HUES6 (cell line): ENCODE measurements around the gene MBIP.

Experiments used
- H3K27ac ChIP-seq: 2 replicates; pipeline ENCODE4 v1.7.0; 2013; ENCODE audit warnings: low read depth, mild to moderate bottlenecking, low read length, inconsistent platforms
- H3K27me3 ChIP-seq: 2 replicates; pipeline ENCODE4 v1.6.1; 2013; ENCODE audit warnings: low read length; ENCODE audit not compliant: control insufficient read depth, insufficient read depth
- H3K36me3 ChIP-seq: 2 replicates; pipeline ENCODE4 v1.6.1; 2013; ENCODE audit warnings: low read length; ENCODE audit not compliant: control insufficient read depth, insufficient read depth
- H3K4me1 ChIP-seq: 2 replicates; pipeline ENCODE4 v1.6.1; 2013; ENCODE audit warnings: low read length; ENCODE audit not compliant: control insufficient read depth, insufficient read depth
- H3K4me3 ChIP-seq: 2 replicates; pipeline ENCODE4 v1.5.1; 2013; ENCODE audit warnings: low read depth, low read length
- H3K9ac ChIP-seq: one replicate; pipeline ENCODE4 v1.6.1; 2013; ENCODE audit warnings: mild to moderate bottlenecking, low read length
- H3K9me3 ChIP-seq: 2 replicates; pipeline ENCODE4 v1.6.1; 2013; ENCODE audit warnings: low read depth, low read length; ENCODE audit not compliant: control insufficient read depth, insufficient read depth

Gene MBIP

DNA sequence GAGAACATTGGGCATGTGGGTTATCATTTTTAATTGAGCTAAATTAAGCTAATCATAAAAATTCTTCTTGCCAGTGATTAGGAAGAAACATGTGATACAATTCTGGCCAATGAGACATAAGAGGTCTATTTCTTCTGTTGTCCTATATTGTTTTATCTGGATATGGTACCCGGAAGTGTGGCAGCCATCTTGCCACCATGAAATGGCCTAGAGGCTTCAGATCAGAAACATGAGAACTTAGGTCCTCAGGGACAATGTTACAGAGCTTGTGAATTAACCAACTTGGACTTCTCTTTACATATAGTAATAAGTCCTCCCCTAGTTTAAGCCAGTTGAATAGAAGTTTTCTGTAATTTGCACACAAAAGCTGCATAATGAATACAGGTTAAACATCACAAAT, 30.5 kb downstream of the MBIP start:
- Histone ChIP-seq H3K36me3 (no peaks in the 10 kb centered on the region), H3K9ac (no peak overlapping the region), H3K4me3 (no peak overlapping the region), H3K27me3 (no peaks in the 10 kb centered on the region), H3K4me1 (0 out of 2 replicates have a peak, but pooled peaks cover under 1% of the 10 kb centered on the region), H3K27ac (no peak overlapping the region), H3K9me3 (no peaks in the 10 kb centered on the region)

GRCh38 chr14:36288496-36288895, 31.9 kb downstream of the MBIP start:
- no peaks in the 10 kb centered on the region for H3K36me3 ChIP-seq
- H3K9me3 ChIP-seq: no peaks in the 10 kb centered on the region
- H3K9ac ChIP-seq: no peak overlapping the region
- no peak overlapping the region for H3K4me3 ChIP-seq
- 0 out of 2 replicates have a peak, but pooled peaks cover 8% of the 10 kb centered on the region for H3K4me1 ChIP-seq
- no peaks in the 10 kb centered on the region for H3K27me3 ChIP-seq
- no peak overlapping the region for H3K27ac ChIP-seq

DNA sequence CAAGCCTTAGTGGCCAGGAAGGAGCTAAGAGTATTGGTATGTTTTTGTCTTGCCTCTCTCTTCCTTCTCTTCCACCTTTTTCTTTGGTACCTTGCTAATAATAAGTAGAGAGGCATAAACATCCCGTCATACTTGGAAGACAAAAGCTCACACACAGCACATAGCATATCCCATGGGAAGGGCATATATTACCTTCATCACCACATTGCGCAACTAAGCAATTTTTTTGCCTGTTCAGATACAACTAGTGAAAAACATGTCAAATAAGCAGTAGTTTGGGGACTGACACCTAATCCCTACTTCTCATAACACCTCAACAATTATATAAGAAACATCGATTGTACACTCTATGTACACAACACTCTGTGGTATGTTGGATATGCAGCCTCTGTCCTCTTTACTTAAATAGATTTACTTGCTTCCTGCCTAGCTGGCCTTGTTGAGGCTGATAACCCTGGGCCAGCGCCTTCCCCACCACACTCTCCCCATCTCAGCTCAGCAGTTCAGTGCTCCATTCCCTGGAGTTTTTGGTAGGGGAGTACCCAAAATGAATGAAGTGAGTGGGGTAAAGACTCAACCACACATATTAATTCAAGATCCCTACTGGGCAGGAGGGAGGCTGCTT, 35.4 kb downstream of the MBIP start:
- no peaks in the 10 kb centered on the region for H3K27me3 ChIP-seq
- H3K9me3 ChIP-seq: no peaks in the 10 kb centered on the region

GRCh38 chr14:36281309-36281708, 39.1 kb downstream of the MBIP start:
- H3K27me3 ChIP-seq: no peaks in the 10 kb centered on the region
- H3K36me3 ChIP-seq: no peaks in the 10 kb centered on the region
- H3K4me3 ChIP-seq: no peak overlapping the region
- H3K27ac ChIP-seq: no peak overlapping the region
- H3K9me3 ChIP-seq: no peaks in the 10 kb centered on the region
- peaks cover 31% of the 10 kb centered on the region for H3K4me1 ChIP-seq
- no peak overlapping the region for H3K9ac ChIP-seq

More for the DNA sequence above, 35.4 kb downstream of the MBIP start:
- Histone ChIP-seq H3K27ac (no peak overlapping the region), H3K9ac (no peak overlapping the region), H3K4me1 (peaks cover 20% of the 10 kb centered on the region), H3K36me3 (no peaks in the 10 kb centered on the region), H3K4me3 (no peak overlapping the region)

GRCh38 chr14:36279306-36280190, 40.9 kb downstream of the MBIP start:
- Histone ChIP-seq H3K9ac (no peak overlapping the region), H3K36me3 (no peaks in the 10 kb centered on the region), H3K4me1 (peaks cover 27% of the 10 kb centered on the region), H3K4me3 (no peak overlapping the region), H3K27ac (peak overlapping the region; percentile 2; the same call in 1 of the 2 replicates), H3K9me3 (no peaks in the 10 kb centered on the region), H3K27me3 (no peaks in the 10 kb centered on the region)

GRCh38 chr14:36275741-36276140, 44.7 kb downstream of the MBIP start:
- Histone ChIP-seq H3K9me3 (no peaks in the 10 kb centered on the region), H3K36me3 (no peaks in the 10 kb centered on the region), H3K4me1 (peaks cover 40% of the 10 kb centered on the region), H3K27me3 (peaks cover 22% of the 10 kb centered on the region), H3K4me3 (no peak overlapping the region), H3K27ac (no peak overlapping the region), H3K9ac (no peak overlapping the region)

GRCh38 chr14:36271939-36272907, 48.2 kb downstream of the MBIP start:
- Histone ChIP-seq H3K4me3 (peak overlapping the region; percentile 43), H3K9me3 (no peaks in the 10 kb centered on the region)

DNA sequence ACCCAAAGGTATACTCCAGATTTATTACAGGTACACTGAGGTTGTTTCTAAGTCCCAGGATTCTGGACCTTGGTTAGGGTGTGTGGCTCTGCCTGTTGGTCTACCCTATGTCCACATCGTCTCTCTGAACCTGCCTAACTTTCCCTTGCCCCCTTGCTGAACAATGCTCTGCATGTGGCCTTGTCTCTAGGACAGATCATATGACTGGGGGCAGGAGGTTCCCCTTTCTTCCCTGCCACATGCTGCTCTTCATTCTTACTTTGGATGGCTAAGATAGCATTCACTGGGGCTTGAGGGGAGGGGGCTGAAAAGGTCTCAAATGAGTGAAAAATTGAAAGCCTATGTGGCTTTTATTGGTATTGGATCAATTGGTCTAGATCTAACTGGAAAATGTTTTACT, 49.2 kb downstream of the MBIP start:
- Histone ChIP-seq H3K4me1 (peaks cover 57% of the 10 kb centered on the region), H3K4me3 (no peak overlapping the region), H3K9ac (no peak overlapping the region), H3K27me3 (peaks cover 39% of the 10 kb centered on the region), H3K9me3 (no peaks in the 10 kb centered on the region), H3K27ac (no peak overlapping the region), H3K36me3 (no peaks in the 10 kb centered on the region)

More at GRCh38 chr14:36271939-36272907, 48.2 kb downstream of the MBIP start:
- H3K27ac ChIP-seq: no peak overlapping the region
- H3K36me3 ChIP-seq: no peaks in the 10 kb centered on the region
- H3K27me3 ChIP-seq: peaks cover 36% of the 10 kb centered on the region
- peaks cover 57% of the 10 kb centered on the region for H3K4me1 ChIP-seq
- no peak overlapping the region for H3K9ac ChIP-seq

GRCh38 chr14:36270191-36270590, 50.2 kb downstream of the MBIP start:
- Histone ChIP-seq H3K9me3 (no peaks in the 10 kb centered on the region), H3K27ac (no peak overlapping the region), H3K4me3 (no peak overlapping the region), H3K36me3 (no peaks in the 10 kb centered on the region), H3K27me3 (peaks cover 40% of the 10 kb centered on the region), H3K4me1 (peaks cover 57% of the 10 kb centered on the region), H3K9ac (no peak overlapping the region)

- no peaks in the 10 kb centered on the region for H3K36me3 ChIP-seq
- H3K4me1 ChIP-seq: peaks cover 56% of the 10 kb centered on the region
- no peak overlapping the region for H3K4me3 ChIP-seq
- H3K27me3 ChIP-seq: peaks cover 39% of the 10 kb centered on the region
- H3K27ac ChIP-seq: no peak overlapping the region
- H3K9me3 ChIP-seq: no peaks in the 10 kb centered on the region
- H3K9ac ChIP-seq: no peak overlapping the region
Observed at GRCh38 chr14:36268121-36268520, 52.3 kb downstream of the MBIP start.
